Heart right ventricle (tissue), 16 donors: ENCODE results near the gene FALEC. TPM values are rescaled to one million over a fixed set of nuclear protein-coding genes. Genes with fewer than 3 reads are reported as not detected.

Experiments
- ATAC-seq, 8 donors: fragments of 200-7000 bp; cut with Tn5 transposase; one replicate each; pipeline ENCODE4 v1.9.1; 2020; ENCODE audit warnings: mild to moderate bottlenecking in 8 of 8, moderate library complexity in 8 of 8, moderate number of reproducible peaks in 1 of 8
- DNase-seq, 2 donors: peaks; one replicate each; pipeline ENCODE4 v3.0.0-alpha.2; 2020
- H3K27ac ChIP-seq, 10 donors: fragments of 200-600 bp; sonication (generic) in 2 of 10; one replicate each; pipeline versions ENCODE4 v1.5.0 to v1.8.0; 2020 to 2022; ENCODE audit warnings: mild to moderate bottlenecking in 3 of 10
- H3K27me3 ChIP-seq, 7 donors: fragments of 200-600 bp; one replicate each; pipeline ENCODE4 v1.8.0; 2021 to 2022; ENCODE audit warnings: mild to moderate bottlenecking in 2 of 7
- H3K36me3 ChIP-seq, 9 donors: fragments of 200-600 bp; sonication (generic) in 1 of 9; one replicate each; pipeline versions ENCODE4 v1.5.0 to v1.8.0; 2020 to 2022; ENCODE audit warnings: mild to moderate bottlenecking in 2 of 9
- H3K4me1 ChIP-seq, 9 donors: fragments of 200-600 bp; sonication (generic) in 1 of 9; one replicate each; pipeline versions ENCODE4 v1.5.0 to v1.8.0; 2020 to 2022; ENCODE audit warnings: mild to moderate bottlenecking in 4 of 9
- H3K4me3 ChIP-seq, 10 donors: fragments of 200-600 bp; sonication (generic) in 2 of 10; one replicate each; pipeline versions ENCODE4 v1.5.0 to v1.8.0; 2020 to 2022; ENCODE audit warnings: mild to moderate bottlenecking in 7 of 10, moderate library complexity in 2 of 10
- H3K9me3 ChIP-seq, 11 donors: fragments of 200-600 bp in 10 of 11; sonication (generic) in 2 of 11; one replicate each; pipeline versions ENCODE4 v1.5.0 to v1.8.0; 2013 to 2022; ENCODE audit warnings: mild to moderate bottlenecking in 2 of 11, control low read depth in 1 of 11, moderate library complexity in 1 of 11
- WGBS, 2 donors: extraction: QIAGEN DNeasy Blood & Tissue Kit; methylation state at CpG; one replicate each; pipeline ENCODE4 v1.1.7; 2013; ENCODE audit warnings: inconsistent platforms in 1 of 2; 5-methylcytosine and 5-hydroxymethylcytosine counted together
- intact Hi-C, 10 donors: fragments of 100-400 bp; cut with DNase I; formaldehyde crosslinking; loops; one replicate each; pipeline versions ENCODE4 v1.11.1 to v1.14.2; 2022
- polyA plus RNA-seq, 2 donors: library from polyadenylated mRNA; stranded (reverse); fragments of 200-250 nt; gene quantifications; one replicate each; pipeline ENCODE4 v1.2.3, GENCODE V29; 2013
- total RNA-seq, 10 donors: library from RNA; stranded (reverse); fragmentation: NEBNext Ultra II Directional in 3 of 10; extraction: Animal tissue kit (Norgen Biotek cat#: 25700) in 3 of 10; gene quantifications; one replicate each; pipeline versions ENCODE4 v1.2.1 to v1.2.4, GENCODE V29; 2021 to 2023
- TF ChIP-seq, protein P1 (sequence below), 9 donors: fragments of 200-600 bp; sonication (generic) in 2 of 9; IDR thresholded peaks; one replicate each; pipeline versions ENCODE4 v1.5.0 to v1.8.0; 2021 to 2022; ENCODE audit warnings: antibody characterized with exemption in 9 of 9, mild to moderate bottlenecking in 5 of 9, moderate library complexity in 1 of 9
- donor health status: Arrhythmogenic right ventricular cardiomyopathy.
- donor health status: ischemic (EF 13 %, LVEDD 7.1; RV severe dilation, severe dysfunction).
- donor health status: healthy with polysubstance abuse.
- donor health status: DM: no; HTN: yes; CAD: no.
- donor health status: DM: no; HTN: no; CAD: no.
- donor health status: ischemic (EF 25% LVEDD 6.9; RV normal size, moderate dysfunction).
- donor health status: ischemic (EF 25% LVEDD 5.7; RV mildly dilated, moderate dysfunction).
- donor health status: healthy.
- donor health status: DM: yes; HTN: yes; CAD: no.
- donor health status: Ischemic cardiomyopathy.
- donor health status: ischemic (EF 35%, LVEDD 5.7; RV mildly dilated, moderate dysfunction).
- donor health status: nonischemic (EF 11% LVEDD 7.7; RV severe dilation, severe dysfunction).
- donor health status: DM: yes; HTN: yes; CAD: no.
- donor health status: PGD.
- donor health status: ischemic (EF 29% LVEDD 5.4; RV normal size, mild dysfunction).
- donor health status: nonischemic (EF 23%, LVEDD 6.1; RV moderate dilation, normal function).

Gene FALEC
- total and polyA plus RNA-seq, 12 donors, result 0.46 to 0.60 TPM; not detected in 10

DNA sequence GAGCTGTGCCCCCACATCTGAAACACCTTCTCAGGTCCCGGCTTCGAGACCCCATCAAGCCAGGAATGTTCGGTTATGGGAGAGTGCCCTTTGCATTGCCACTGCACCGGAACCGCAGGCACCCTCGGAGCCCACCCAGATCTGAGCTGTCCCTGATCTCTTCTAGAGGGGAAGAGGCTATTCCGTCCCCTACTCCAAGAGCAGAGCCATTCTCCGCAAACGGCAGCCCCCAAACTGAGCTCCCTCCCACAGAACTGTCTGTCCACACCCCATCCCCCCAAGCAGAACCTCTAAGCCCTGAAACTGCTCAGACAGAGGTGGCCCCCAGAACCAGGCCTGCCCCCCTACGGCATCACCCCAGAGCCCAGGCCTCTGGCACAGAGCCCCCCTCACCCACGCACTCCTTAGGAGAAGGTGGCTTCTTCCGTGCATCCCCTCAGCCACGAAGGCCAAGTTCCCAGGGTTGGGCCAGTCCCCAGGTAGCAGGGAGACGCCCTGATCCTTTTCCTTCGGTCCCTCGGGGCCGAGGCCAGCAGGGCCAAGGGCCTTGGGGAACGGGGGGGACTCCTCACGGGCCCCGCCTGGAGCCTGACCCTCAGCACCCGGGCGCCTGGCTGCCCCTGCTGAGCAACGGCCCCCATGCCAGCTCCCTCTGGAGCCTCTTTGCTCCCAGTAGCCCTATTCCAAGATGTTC lies 38.0 kb downstream of the FALEC start:
- TF ChIP-seq, protein P1, sequence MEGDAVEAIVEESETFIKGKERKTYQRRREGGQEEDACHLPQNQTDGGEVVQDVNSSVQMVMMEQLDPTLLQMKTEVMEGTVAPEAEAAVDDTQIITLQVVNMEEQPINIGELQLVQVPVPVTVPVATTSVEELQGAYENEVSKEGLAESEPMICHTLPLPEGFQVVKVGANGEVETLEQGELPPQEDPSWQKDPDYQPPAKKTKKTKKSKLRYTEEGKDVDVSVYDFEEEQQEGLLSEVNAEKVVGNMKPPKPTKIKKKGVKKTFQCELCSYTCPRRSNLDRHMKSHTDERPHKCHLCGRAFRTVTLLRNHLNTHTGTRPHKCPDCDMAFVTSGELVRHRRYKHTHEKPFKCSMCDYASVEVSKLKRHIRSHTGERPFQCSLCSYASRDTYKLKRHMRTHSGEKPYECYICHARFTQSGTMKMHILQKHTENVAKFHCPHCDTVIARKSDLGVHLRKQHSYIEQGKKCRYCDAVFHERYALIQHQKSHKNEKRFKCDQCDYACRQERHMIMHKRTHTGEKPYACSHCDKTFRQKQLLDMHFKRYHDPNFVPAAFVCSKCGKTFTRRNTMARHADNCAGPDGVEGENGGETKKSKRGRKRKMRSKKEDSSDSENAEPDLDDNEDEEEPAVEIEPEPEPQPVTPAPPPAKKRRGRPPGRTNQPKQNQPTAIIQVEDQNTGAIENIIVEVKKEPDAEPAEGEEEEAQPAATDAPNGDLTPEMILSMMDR (IDR thresholded peaks at IDR 0.05), result no peak
- ATAC-seq, result no peak
- Histone ChIP-seq H3K36me3 (peaks cover 0 to 41% (median 0%) of the 10 kb centered on the region in 9 donors), H3K27me3 (no peaks in the 10 kb centered on the region), H3K4me1 (peaks cover 14 to 56% (median 42%) of the 10 kb centered on the region in 9 donors), H3K4me3 (no peak overlapping the region), H3K27ac (peak overlapping the region in 2 of 10 donors; percentile 87 to 94), H3K9me3 (no peaks in the 10 kb centered on the region)
- DNase-seq, result no peak
- intact Hi-C loops, result loop anchor here in 3 of 10 donors (10.0 kb wide), 2 partner anchors 251 to 261 kb away; partner anchors contain the start of gene CTSK (in 1 of the 3)
- WGBS, 2 donors, result 87 to 91% methylated on average over 23 of the region's 23 CpGs

- Histone ChIP-seq H3K4me3 (no peak overlapping the region), H3K36me3 (peaks cover 0 to 46% (median 0%) of the 10 kb centered on the region in 9 donors), H3K9me3 (no peaks in the 10 kb centered on the region), H3K4me1 (peaks cover 16 to 59% (median 48%) of the 10 kb centered on the region in 9 donors), H3K27me3 (no peaks in the 10 kb centered on the region), H3K27ac (no peak overlapping the region)
- DNase-seq, result no peak
- WGBS, 2 donors, result 95% methylated on average over 8 of the region's 8 CpGs
- TF ChIP-seq, protein P1 (IDR thresholded peaks at IDR 0.05), result no peak
- intact Hi-C loops, result loop anchor here in 3 of 10 donors (10.0 kb wide), 2 partner anchors 251 to 261 kb away; partner anchors contain the start of gene CTSK (in 1 of the 3)
- no peak for ATAC-seq
Measured at GRCh38 chr1:150554086-150554452, 38.5 kb downstream of the FALEC start.

- 87 to 89% methylated on average over 19 of the region's 19 CpGs for WGBS, 2 donors
Measured at GRCh38 chr1:150555198-150555970, 39.8 kb downstream of the FALEC start.

More at GRCh38 chr1:150555198-150555970, 39.8 kb downstream of the FALEC start:
- Histone ChIP-seq H3K9me3 (no peaks in the 10 kb centered on the region), H3K27me3 (no peaks in the 10 kb centered on the region), H3K4me3 (no peak overlapping the region), H3K36me3 (peaks cover 0 to 46% (median 0%) of the 10 kb centered on the region in 9 donors), H3K4me1 (peaks cover 25 to 61% (median 49%) of the 10 kb centered on the region in 9 donors), H3K27ac (no peak overlapping the region)
- TF ChIP-seq, protein P1 (IDR thresholded peaks at IDR 0.05), result no peak
- ATAC-seq (no peak), DNase-seq (no peak)
- intact Hi-C loops, result loop anchor here in 3 of 10 donors (10.0 kb wide), 2 partner anchors 249 to 259 kb away; partner anchors contain the start of gene CTSK (in 1 of the 3)
